K562 (cell line): Measurements from ENCODE around the gene TRANK1.

Experiments used
- FOXO4 ChIP-seq: fragments of 450-650 bp; formaldehyde crosslinking; IDR thresholded peaks from 2 replicates; pipeline ENCODE4 v1.4.0; 2020; ENCODE audit warnings: mild to moderate bottlenecking, moderate library complexity
- NFATC3 ChIP-seq: fragments of 450-650 bp; IDR thresholded peaks from 2 replicates; pipeline ENCODE4 v1.6.1; 2017; ENCODE audit warnings: mild to moderate bottlenecking
- NR3C1 ChIP-seq: sonication (generic); formaldehyde crosslinking; IDR thresholded peaks from 2 replicates; pipeline ENCODE4 v1.8.1; 2022; ENCODE audit warnings: missing genetic modification reagents
- RCOR1 ChIP-seq, 2 experiments: IDR thresholded peaks; 2 replicates each; pipeline ENCODE4 v1.6.1; 2012; ENCODE audit warnings: low read depth in 2 of 2, low read length in 2 of 2, borderline replicate concordance in 1 of 2, improper control_type of control experiment in 1 of 2
- SPI1 ChIP-seq: IDR thresholded peaks from 2 replicates; pipeline ENCODE4 v1.6.1; 2011; ENCODE audit warnings: low read depth, low read length, control low read depth, borderline replicate concordance
- TAF7 ChIP-seq: fragments of 450-650 bp; IDR thresholded peaks from 2 replicates; pipeline ENCODE4 v1.6.1; 2016; ENCODE audit warnings: missing genetic modification characterization, missing compliant biosample characterization
- ZNF655 ChIP-seq: fragments of 250-450 bp; sonication (Bioruptor Pico); IDR thresholded peaks from 2 replicates; pipeline ENCODE4 v1.5.0; 2021

- TF ChIP-seq NFATC3: no peak
- no peak for TF ChIP-seq ZNF655 (CRISPR knock-in tag)
- TF ChIP-seq TAF7: no peak
- no peak for TF ChIP-seq RCOR1 (IDR thresholded peaks at IDR 0.05; ENCODE audit: borderline replicate concordance in 1 of 2, low read depth in 2 of 2, low read length in 2 of 2)
- TF ChIP-seq NR3C1 (CRISPR knock-in tag): no peak
- no peak for TF ChIP-seq SPI1
- no peak for TF ChIP-seq FOXO4 (CRISPR knock-in tag)
Observed at GRCh38 chr3:36874424-36874823, 70.4 kb downstream of the TRANK1 start.
